Measurements from ENCODE around the gene PAX8.

PAX8 gene

GRCh38 chr2:113260991-113261390 is 17.7 kb downstream of the PAX8 start:
- DNase-seq: peak; percentile 55

- DNase-seq: no peak
Observed at GRCh38 chr2:113258471-113259147, 20.1 kb downstream of the PAX8 start.

- DNase-seq: peak; percentile 59
Observed at GRCh38 chr2:113257516-113258264, 21.0 kb downstream of the PAX8 start.

- DNase-seq: no peak
Observed at GRCh38 chr2:113255140-113256070, 23.3 kb downstream of the PAX8 start.

GRCh38 chr2:113253453-113253852 is 25.3 kb downstream of the PAX8 start:
- no peak for DNase-seq

GRCh38 chr2:113252047-113252590 is 26.6 kb downstream of the PAX8 start:
- DNase-seq: no peak

GRCh38 chr2:113251118-113251517 is 27.6 kb downstream of the PAX8 start:
- no peak for DNase-seq

- peak; percentile 82 for DNase-seq
Observed at GRCh38 chr2:113248997-113249770, 29.5 kb downstream of the PAX8 start.

GRCh38 chr2:113246606-113247005 is 32.1 kb downstream of the PAX8 start:
- DNase-seq: no peak

- no peak for DNase-seq
Observed at GRCh38 chr2:113245276-113245711, 33.4 kb downstream of the PAX8 start.

GRCh38 chr2:113242327-113242726 is 36.4 kb downstream of the PAX8 start:
- no peak for DNase-seq

- DNase-seq: peak; percentile 42
Observed at GRCh38 chr2:113240915-113241911, 37.5 kb downstream of the PAX8 start.

- peak; percentile 69 for DNase-seq
Observed at GRCh38 chr2:113240150-113240914, 38.4 kb downstream of the PAX8 start.

- DNase-seq: no peak
Observed at GRCh38 chr2:113238871-113239839, 39.6 kb downstream of the PAX8 start.

GRCh38 chr2:113237604-113238160 is 41.0 kb downstream of the PAX8 start:
- DNase-seq: no peak

- no peak for DNase-seq
Observed at GRCh38 chr2:113236367-113237159, 42.2 kb downstream of the PAX8 start.

All from hematopoietic multipotent progenitor cell treated with erythropoietin and hydrocortisone succinate and interleukin-3 and kit ligand, for 4 days (in vitro differentiated cells).